Measurements from ENCODE around the gene ZNF778.
"Not testable (repeated sequence)": the region's sequence is repeated elsewhere in the genome, so short reads cannot be mapped to it uniquely, and the experiment has no call there.

The ZNF778 gene

DNA sequence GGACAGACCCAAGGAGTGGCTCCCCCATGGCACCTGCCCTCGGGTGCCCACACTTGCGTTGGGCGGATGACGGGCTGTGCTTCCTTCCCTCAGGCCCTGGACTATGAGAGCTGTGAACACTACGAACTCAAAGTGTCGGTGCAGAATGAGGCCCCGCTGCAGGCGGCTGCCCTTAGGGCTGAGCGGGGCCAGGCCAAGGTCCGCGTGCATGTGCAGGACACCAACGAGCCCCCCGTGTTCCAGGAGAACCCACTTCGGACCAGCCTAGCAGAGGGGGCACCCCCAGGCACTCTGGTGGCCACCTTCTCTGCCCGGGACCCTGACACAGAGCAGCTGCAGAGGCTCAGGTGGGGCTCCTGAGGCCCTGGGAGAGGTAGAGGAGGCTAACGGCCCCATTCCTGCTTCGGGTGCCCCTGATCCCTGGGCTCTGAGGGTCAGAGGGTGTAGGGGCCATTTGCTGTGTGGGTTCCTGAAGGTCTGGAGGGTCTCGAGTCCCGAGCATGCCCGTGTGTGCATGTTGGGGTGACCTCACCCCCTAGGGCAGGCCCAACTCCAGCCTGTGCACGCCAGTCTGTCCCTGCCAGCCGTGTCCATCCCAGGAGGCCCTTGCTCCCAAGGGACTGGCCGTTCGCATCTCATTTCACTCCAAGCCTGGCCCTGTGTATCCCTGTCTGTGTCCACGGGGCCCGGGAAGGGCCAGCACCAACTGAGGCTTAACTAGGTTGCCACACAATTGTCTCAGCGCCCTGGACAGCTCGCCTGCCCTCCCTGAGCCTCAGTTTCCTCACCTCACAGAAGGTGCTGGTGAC is 27.1 kb upstream of the ZNF778 start:
- Histone ChIP-seq H3K9ac (ENCODE audit: low read depth, low read length) (no peak overlapping the region), H3K27ac (ENCODE audit: low read depth, low read length) (no peak overlapping the region), H3K4me1 (ENCODE audit: insufficient read depth, low read length) (no peaks in the 10 kb centered on the region), H3K27me3 (ENCODE audit: insufficient read depth, low read length) (peaks cover 22% of the 10 kb centered on the region), H3K36me3 (ENCODE audit: insufficient read depth, low read length) (no peaks in the 10 kb centered on the region), H3K4me3 (ENCODE audit: low read length) (no peak overlapping the region), H3K9me3 (ENCODE audit: insufficient read depth, low read depth, low read length) (no peaks in the 10 kb centered on the region)
- 86% methylated on average over 28 of the region's 28 CpGs for WGBS

DNA sequence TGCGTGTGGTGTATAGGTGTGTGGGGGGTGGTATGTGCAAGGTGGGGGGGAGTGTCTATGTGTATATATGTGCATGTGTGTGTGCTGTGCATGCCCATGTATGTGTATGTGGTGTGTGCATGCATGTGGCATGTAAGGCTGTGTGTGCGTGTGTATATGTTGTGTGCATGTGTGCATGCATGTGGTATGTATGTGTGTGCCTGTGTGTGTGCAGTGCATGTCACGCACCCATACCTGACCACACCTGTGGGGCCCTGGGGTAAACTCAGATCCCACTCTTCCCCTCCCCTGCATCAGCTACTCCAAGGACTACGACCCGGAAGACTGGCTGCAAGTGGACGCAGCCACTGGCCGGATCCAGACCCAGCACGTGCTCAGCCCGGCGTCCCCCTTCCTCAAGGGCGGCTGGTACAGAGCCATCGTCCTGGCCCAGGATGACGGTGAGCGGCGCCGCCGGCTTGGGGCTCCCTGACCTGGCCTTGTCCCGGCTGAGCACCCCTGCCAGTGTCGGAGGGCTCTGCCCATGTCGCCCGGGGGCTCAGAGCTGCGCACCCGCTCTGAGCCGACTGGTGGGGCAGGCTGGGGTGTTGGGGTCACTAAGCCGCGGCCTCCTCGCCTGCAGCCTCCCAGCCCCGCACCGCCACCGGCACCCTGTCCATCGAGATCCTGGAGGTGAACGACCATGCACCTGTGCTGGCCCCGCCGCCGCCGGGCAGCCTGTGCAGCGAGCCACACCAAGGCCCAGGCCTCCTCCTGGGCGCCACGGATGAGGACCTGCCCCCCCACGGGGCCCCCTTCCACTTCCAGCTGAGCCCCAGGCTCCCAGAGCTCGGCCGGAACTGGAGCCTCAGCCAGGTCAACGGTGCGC is 26.2 kb upstream of the ZNF778 start:
- WGBS: 79% methylated on average over 42 of the region's 44 CpGs
- H3K4me3 ChIP-seq (ENCODE audit: low read length): no peak overlapping the region
- H3K27ac ChIP-seq (ENCODE audit: low read depth, low read length): no peak overlapping the region
- peaks cover 22% of the 10 kb centered on the region for H3K27me3 ChIP-seq (ENCODE audit: insufficient read depth, low read length)
- no peak overlapping the region for H3K9ac ChIP-seq (ENCODE audit: low read depth, low read length)
- H3K4me1 ChIP-seq (ENCODE audit: insufficient read depth, low read length): no peaks in the 10 kb centered on the region
- no peaks in the 10 kb centered on the region for H3K36me3 ChIP-seq (ENCODE audit: insufficient read depth, low read length)
- no peaks in the 10 kb centered on the region for H3K9me3 ChIP-seq (ENCODE audit: insufficient read depth, low read depth, low read length)

DNA sequence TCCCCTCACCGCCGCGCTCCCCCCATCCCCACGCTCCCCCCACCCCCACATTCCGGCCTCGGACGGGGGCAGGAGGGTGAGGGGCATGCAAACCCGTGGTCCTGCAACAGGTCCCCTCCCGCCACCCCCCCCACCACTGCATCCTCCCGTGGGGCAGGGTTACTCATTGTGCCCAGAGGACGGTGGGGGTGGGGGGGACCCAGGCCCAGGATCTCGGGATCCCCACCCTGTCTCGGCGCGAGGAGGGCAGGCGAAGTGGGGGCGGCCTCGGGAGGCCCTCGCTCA is 25.7 kb upstream of the ZNF778 start:
- Histone ChIP-seq H3K9me3 (ENCODE audit: insufficient read depth, low read depth, low read length) (no peaks in the 10 kb centered on the region), H3K27me3 (ENCODE audit: insufficient read depth, low read length) (peaks cover 22% of the 10 kb centered on the region), H3K27ac (ENCODE audit: low read depth, low read length) (no peak overlapping the region), H3K9ac (ENCODE audit: low read depth, low read length) (peak overlapping the region; percentile 58; the same call in 1 of the 2 replicates), H3K4me3 (ENCODE audit: low read length) (peak overlapping the region; percentile 63), H3K4me1 (ENCODE audit: insufficient read depth, low read length) (no peaks in the 10 kb centered on the region), H3K36me3 (ENCODE audit: insufficient read depth, low read length) (no peaks in the 10 kb centered on the region)
- WGBS: 10% methylated on average over 10 of the region's 19 CpGs

DNA sequence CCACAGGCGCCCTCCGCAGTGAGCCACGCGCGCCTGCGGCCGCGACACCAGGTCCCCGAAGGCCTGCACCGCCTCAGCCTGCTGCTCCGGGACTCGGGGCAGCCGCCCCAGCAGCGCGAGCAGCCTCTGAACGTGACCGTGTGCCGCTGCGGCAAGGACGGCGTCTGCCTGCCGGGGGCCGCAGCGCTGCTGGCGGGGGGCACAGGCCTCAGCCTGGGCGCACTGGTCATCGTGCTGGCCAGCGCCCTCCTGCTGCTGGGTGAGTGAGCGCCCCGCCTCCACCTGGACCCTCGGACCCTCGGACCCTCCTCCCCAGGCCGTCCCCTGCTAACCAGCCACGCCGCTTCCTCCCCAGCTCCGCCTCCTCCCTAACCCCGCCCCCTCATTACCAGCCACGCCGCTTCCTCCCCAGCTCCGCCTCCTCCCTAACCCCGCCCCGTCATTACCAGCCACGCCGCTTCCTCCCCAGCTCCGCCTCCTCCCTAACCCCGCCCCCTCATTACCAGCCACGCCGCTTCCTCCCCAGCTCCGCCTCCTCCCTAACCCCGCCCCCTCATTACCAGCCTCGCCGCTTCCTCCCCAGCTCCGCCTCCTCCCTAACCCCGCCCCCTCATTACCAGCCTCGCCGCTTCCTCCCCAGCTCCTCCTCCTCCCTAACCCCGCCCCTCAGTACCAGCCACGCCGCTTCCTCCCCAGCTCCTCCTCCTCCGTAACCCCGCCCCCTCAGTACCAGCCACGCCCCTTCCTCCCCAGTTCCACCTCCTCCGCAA is 25.1 kb upstream of the ZNF778 start:
- not testable (repeated sequence) for H3K36me3 ChIP-seq (ENCODE audit: insufficient read depth, low read length); H3K27ac ChIP-seq (ENCODE audit: low read depth, low read length); H3K4me1 ChIP-seq (ENCODE audit: insufficient read depth, low read length); H3K9me3 ChIP-seq (ENCODE audit: insufficient read depth, low read depth, low read length)
- H3K27me3 ChIP-seq (ENCODE audit: insufficient read depth, low read length): peaks cover 22% of the 10 kb centered on the region
- H3K9ac ChIP-seq (ENCODE audit: low read depth, low read length): peak overlapping the region; percentile 58; the same call in 1 of the 2 replicates
- H3K4me3 ChIP-seq (ENCODE audit: low read length): peak overlapping the region; percentile 63
- 2% methylated on average over 63 of the region's 63 CpGs for WGBS

DNA sequence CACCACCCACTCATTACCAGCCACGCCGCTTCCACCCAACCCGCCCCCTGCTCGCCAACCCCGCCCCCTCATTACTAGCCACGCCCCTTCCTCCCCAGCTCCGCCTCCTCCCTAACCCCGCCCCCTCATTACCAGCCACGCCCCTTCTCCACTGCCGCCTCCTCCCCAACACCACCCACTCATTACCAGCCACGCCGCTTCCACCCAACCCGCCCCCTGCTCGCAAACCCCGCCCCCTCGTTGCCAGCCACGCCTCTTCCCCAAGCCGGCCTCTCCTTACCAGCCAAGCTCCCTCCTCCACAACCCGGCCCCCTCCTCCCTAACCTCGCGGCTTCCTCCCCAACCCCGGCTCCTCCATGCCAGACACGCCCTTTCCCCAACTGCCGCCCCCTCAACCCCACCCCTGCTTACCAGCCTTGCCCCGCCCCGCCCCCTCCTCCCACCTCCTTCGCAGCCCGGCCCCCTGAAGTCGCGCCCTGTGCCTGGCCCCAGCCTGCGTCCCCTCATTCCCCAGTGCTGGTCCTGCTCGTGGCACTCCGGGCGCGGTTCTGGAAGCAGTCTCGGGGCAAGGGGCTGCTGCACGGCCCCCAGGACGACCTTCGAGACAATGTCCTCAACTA is 24.4 kb upstream of the ZNF778 start:
- H3K9ac ChIP-seq (ENCODE audit: low read depth, low read length): no peak overlapping the region
- WGBS: 10% methylated on average over 33 of the region's 39 CpGs
- no peak overlapping the region for H3K27ac ChIP-seq (ENCODE audit: low read depth, low read length)
- H3K4me3 ChIP-seq (ENCODE audit: low read length): peak overlapping the region; percentile 26
- no peaks in the 10 kb centered on the region for H3K36me3 ChIP-seq (ENCODE audit: insufficient read depth, low read length)
- peaks cover 22% of the 10 kb centered on the region for H3K27me3 ChIP-seq (ENCODE audit: insufficient read depth, low read length)
- no peaks in the 10 kb centered on the region for H3K4me1 ChIP-seq (ENCODE audit: insufficient read depth, low read length)
- H3K9me3 ChIP-seq (ENCODE audit: insufficient read depth, low read depth, low read length): no peaks in the 10 kb centered on the region

DNA sequence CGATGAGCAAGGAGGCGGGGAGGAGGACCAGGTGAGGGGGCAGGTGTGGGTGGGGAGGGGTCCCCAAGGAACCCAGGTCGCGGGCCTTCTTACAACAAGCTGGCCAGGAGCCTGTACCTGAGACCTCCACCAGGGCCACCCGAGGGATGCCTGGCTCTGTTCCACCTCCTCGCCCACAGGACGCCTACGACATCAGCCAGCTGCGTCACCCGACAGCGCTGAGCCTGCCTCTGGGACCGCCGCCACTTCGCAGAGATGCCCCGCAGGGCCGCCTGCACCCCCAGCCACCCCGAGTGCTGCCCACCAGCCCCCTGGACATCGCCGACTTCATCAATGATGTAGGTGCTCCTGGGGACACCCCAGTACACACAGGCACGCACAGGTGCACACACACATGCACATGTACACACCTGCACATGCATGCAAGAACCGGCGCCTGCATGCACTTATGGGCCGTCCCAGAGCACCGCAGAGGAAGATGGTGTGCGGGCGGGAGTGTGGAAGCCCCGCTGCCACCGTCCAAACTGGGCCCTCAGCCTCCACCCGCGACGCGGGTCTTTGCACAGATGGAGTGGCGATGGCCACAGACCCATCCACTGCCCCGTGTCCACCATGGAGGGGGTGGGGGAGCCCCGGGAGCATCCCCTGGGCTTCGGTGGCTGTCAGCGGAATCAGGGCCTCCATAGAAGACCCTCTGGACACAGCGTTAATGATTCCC is 23.8 kb upstream of the ZNF778 start:
- H3K27me3 ChIP-seq (ENCODE audit: insufficient read depth, low read length): peaks cover 25% of the 10 kb centered on the region
- no peaks in the 10 kb centered on the region for H3K36me3 ChIP-seq (ENCODE audit: insufficient read depth, low read length)
- H3K4me1 ChIP-seq (ENCODE audit: insufficient read depth, low read length): no peaks in the 10 kb centered on the region
- H3K4me3 ChIP-seq (ENCODE audit: low read length): peak overlapping the region; percentile 26
- H3K9me3 ChIP-seq (ENCODE audit: insufficient read depth, low read depth, low read length): no peaks in the 10 kb centered on the region
- no peak overlapping the region for H3K27ac ChIP-seq (ENCODE audit: low read depth, low read length)
- H3K9ac ChIP-seq (ENCODE audit: low read depth, low read length): no peak overlapping the region
- 88% methylated on average over 38 of the region's 38 CpGs for WGBS

DNA sequence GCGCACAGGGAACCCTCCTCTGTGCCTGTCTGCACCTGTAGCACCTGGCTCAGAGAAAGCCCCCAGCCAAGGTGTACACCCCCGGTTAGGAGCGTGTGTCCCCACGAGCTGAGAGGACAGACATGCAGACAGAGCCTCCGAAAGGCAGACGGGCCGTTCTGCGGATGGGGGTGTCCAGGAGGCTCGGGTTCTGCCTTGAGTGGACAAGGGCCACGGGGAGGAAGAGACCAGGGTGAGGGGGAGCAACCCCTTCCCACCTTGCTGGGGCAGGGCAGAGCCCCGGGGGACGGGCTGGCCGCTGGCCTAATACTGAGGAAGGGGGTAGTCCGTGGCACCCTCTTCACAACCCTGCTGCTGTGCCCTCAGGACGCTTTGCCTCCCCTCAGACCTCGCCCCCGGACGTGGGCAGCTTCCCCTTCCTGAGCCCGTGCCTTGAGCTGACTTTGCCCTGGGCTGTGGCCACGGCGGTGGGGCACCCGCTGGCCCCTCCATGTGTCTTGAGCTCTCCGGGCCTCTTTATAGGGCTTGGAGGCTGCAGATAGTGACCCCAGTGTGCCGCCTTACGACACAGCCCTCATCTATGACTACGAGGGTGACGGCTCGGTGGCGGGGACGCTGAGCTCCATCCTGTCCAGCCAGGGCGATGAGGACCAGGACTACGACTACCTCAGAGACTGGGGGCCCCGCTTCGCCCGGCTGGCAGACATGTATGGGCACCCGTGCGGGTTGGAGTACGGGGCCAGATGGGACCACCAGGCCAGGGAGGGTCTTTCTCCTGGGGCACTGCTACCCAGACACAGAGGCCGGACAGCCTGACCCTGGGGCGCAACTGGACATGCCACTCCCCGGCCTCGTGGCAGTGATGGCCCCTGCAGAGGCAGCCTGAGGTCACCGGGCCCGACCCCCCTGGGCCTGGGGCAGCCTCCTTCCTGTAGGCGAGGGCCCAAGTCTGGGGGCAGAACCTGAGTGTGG is 22.9 kb upstream of the ZNF778 start:
- no peaks in the 10 kb centered on the region for H3K9me3 ChIP-seq (ENCODE audit: insufficient read depth, low read depth, low read length)
- H3K27ac ChIP-seq (ENCODE audit: low read depth, low read length): no peak overlapping the region
- no peak overlapping the region for H3K4me3 ChIP-seq (ENCODE audit: low read length)
- H3K36me3 ChIP-seq (ENCODE audit: insufficient read depth, low read length): no peaks in the 10 kb centered on the region
- H3K4me1 ChIP-seq (ENCODE audit: insufficient read depth, low read length): no peaks in the 10 kb centered on the region
- peaks cover 34% of the 10 kb centered on the region for H3K27me3 ChIP-seq (ENCODE audit: insufficient read depth, low read length)
- 92% methylated on average over 45 of the region's 45 CpGs for WGBS
- H3K9ac ChIP-seq (ENCODE audit: low read depth, low read length): no peak overlapping the region

DNA sequence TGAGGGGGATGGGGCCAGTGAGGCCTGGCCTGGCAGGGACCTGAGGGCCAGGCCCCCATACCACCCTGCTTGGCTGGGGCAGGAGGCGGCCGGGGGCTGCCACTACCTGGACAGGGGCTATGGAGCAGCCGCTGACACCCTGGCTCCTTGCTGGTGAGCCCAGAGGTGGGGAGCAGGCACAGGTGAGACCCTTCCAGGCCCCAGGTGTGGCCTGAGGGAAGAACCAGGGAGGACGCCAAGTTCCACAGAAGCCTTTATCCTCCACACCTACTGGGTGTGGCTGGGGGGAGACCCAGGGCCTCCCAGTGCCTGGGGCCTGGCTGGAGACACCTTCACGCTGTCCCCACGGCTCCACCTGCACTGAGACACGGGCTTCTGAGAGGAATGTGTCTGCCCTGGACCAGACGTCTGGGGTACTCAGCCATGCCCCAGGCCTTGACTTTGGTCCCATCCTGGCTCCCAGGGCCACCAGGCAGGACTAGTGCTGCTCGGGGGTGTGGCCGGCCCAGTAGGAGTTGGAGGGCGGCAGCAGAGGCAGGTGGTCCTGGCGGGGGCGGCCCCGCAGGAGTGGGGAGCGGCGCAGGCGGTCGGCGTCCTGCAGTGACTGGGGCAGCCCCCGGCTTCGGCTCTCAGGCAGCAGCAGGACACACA is 21.9 kb upstream of the ZNF778 start:
- H3K9me3 ChIP-seq (ENCODE audit: insufficient read depth, low read depth, low read length): no peaks in the 10 kb centered on the region
- no peak overlapping the region for H3K27ac ChIP-seq (ENCODE audit: low read depth, low read length)
- peaks cover 43% of the 10 kb centered on the region for H3K27me3 ChIP-seq (ENCODE audit: insufficient read depth, low read length)
- no peak overlapping the region for H3K4me3 ChIP-seq (ENCODE audit: low read length)
- no peaks in the 10 kb centered on the region for H3K36me3 ChIP-seq (ENCODE audit: insufficient read depth, low read length)
- peaks cover 2% of the 10 kb centered on the region; the same call in 1 of the 2 replicates for H3K4me1 ChIP-seq (ENCODE audit: insufficient read depth, low read length)
- no peak overlapping the region for H3K9ac ChIP-seq (ENCODE audit: low read depth, low read length)
- WGBS: 89% methylated on average over 20 of the region's 21 CpGs

DNA sequence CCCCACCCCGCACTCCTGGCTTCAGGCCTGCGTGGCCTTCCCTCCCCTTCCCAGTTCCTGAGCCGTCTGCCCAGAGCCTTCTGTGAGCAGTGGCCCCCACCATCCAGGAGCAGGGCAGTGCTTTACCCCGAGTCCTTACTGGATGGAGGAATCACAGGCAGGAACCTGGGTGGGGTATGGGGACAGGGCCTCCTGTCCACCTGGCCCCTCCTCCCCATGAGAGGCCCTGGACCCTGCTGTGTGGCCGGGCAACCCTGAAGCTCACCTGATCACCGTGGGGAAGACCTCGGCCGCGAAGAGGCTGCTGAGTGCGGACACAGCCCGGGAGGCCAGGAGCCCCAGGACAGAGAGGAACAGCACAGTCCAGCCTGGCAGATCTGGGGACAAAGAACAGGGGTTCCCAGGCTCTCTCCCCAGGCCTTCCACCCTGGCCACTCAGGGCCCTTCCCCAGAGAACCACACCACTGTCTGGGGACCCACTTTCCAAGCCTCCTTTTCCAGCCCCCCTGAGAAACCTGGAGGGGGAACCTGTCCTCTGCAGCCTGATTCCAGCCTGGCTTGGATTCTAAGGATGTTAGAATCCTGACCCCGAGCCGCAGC is 20.4 kb upstream of the ZNF778 start:
- Histone ChIP-seq H3K36me3 (ENCODE audit: insufficient read depth, low read length) (no peaks in the 10 kb centered on the region), H3K9me3 (ENCODE audit: insufficient read depth, low read depth, low read length) (no peaks in the 10 kb centered on the region), H3K27ac (ENCODE audit: low read depth, low read length) (no peak overlapping the region), H3K4me3 (ENCODE audit: low read length) (no peak overlapping the region), H3K27me3 (ENCODE audit: insufficient read depth, low read length) (peaks cover 42% of the 10 kb centered on the region), H3K4me1 (ENCODE audit: insufficient read depth, low read length) (peaks cover 3% of the 10 kb centered on the region; the same call in 1 of the 2 replicates), H3K9ac (ENCODE audit: low read depth, low read length) (no peak overlapping the region)
- WGBS: 93% methylated on average over 13 of the region's 13 CpGs
